ENCODE measurements around the gene MICAL2.

The MICAL2 gene

DNA sequence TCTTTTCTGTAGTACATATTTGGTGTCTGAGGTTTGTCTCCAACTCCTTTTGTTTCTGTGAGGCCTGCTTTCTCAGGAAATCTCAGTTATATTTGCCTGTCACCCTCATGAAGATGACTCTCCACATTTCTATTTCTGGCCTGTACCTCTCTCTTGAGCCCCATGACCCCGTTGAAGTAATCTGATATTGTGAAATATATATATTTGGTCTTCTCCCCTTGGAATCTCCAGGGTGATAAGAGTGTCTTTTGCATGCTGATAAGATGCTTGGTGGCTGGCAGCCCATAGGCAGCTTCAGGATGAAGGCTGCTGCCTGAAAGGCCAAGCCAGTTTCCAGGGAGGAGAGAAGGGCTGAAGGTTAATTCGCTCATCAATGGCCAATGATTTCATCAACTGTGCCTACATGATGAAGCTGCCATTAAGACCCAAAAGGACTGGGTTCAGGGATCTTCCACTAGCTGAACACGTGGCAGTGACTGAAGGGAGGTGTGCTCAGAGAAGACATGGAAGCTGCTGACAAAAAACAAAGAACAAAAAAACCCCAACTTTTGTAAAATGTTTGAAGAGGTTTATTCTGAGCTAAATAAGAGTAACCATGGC lies 67.4 kb downstream of the MICAL2 start:
- no peak for DNase-seq
- no peaks in the 10 kb centered on the region for H3K9me3 ChIP-seq (ENCODE audit: severe bottlenecking)
- TF ChIP-seq, protein P1, sequence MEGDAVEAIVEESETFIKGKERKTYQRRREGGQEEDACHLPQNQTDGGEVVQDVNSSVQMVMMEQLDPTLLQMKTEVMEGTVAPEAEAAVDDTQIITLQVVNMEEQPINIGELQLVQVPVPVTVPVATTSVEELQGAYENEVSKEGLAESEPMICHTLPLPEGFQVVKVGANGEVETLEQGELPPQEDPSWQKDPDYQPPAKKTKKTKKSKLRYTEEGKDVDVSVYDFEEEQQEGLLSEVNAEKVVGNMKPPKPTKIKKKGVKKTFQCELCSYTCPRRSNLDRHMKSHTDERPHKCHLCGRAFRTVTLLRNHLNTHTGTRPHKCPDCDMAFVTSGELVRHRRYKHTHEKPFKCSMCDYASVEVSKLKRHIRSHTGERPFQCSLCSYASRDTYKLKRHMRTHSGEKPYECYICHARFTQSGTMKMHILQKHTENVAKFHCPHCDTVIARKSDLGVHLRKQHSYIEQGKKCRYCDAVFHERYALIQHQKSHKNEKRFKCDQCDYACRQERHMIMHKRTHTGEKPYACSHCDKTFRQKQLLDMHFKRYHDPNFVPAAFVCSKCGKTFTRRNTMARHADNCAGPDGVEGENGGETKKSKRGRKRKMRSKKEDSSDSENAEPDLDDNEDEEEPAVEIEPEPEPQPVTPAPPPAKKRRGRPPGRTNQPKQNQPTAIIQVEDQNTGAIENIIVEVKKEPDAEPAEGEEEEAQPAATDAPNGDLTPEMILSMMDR (IDR thresholded peaks at IDR 0.05; ENCODE audit: low read depth, low read length): no peak
- no peaks in the 10 kb centered on the region for H3K36me3 ChIP-seq
- H3K27me3 ChIP-seq (ENCODE audit: insufficient read depth, low read depth, severe bottlenecking): no peaks in the 10 kb centered on the region
- H3K4me3 ChIP-seq (ENCODE audit: low read depth, low read length): no peak overlapping the region
- no peak overlapping the region for H3K27ac ChIP-seq

GRCh38 chr11:12179019-12179418 lies 68.6 kb downstream of the MICAL2 start:
- Histone ChIP-seq H3K27me3 (ENCODE audit: insufficient read depth, low read depth, severe bottlenecking) (no peaks in the 10 kb centered on the region), H3K4me3 (ENCODE audit: low read depth, low read length) (no peak overlapping the region), H3K27ac (no peak overlapping the region), H3K9me3 (ENCODE audit: severe bottlenecking) (no peaks in the 10 kb centered on the region), H3K36me3 (no peaks in the 10 kb centered on the region)
- TF ChIP-seq, protein P1 (IDR thresholded peaks at IDR 0.05; ENCODE audit: low read depth, low read length): no peak
- DNase-seq: peak; percentile 25

DNA sequence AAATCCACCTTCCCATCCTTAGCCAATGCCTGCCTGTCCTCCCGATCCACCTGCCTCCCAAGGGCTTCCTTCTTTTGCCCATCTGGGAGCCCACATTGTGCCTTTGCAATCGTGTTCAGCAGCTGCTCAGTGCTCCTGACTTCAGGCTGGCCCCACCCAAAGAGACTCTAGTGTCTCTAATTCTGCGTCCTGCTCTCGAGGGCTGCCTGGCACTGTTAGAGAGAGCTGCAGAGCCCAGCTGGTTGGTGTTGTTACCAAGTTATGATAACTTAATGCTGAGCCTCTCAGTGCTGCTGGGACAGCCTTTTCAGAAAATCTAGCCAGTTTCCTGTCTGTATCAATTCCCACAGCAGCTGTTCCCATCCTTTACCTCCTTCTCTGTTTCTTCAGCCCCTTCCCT lies 69.1 kb downstream of the MICAL2 start:
- H3K4me3 ChIP-seq (ENCODE audit: low read depth, low read length): no peak overlapping the region
- no peak for DNase-seq
- H3K27me3 ChIP-seq (ENCODE audit: insufficient read depth, low read depth, severe bottlenecking): no peaks in the 10 kb centered on the region
- TF ChIP-seq, protein P1 (IDR thresholded peaks at IDR 0.05; ENCODE audit: low read depth, low read length): no peak
- H3K27ac ChIP-seq: no peak overlapping the region
- H3K9me3 ChIP-seq (ENCODE audit: severe bottlenecking): no peaks in the 10 kb centered on the region
- H3K36me3 ChIP-seq: no peaks in the 10 kb centered on the region

- Histone ChIP-seq H3K27ac (no peak overlapping the region), H3K27me3 (ENCODE audit: insufficient read depth, low read depth, severe bottlenecking) (no peaks in the 10 kb centered on the region), H3K36me3 (no peaks in the 10 kb centered on the region), H3K9me3 (ENCODE audit: severe bottlenecking) (no peaks in the 10 kb centered on the region), H3K4me3 (ENCODE audit: low read depth, low read length) (no peak overlapping the region)
- no peak for DNase-seq
- TF ChIP-seq, protein P1 (IDR thresholded peaks at IDR 0.05; ENCODE audit: low read depth, low read length): no peak
Observed at GRCh38 chr11:12180257-12181205, 70.1 kb downstream of the MICAL2 start.

DNA sequence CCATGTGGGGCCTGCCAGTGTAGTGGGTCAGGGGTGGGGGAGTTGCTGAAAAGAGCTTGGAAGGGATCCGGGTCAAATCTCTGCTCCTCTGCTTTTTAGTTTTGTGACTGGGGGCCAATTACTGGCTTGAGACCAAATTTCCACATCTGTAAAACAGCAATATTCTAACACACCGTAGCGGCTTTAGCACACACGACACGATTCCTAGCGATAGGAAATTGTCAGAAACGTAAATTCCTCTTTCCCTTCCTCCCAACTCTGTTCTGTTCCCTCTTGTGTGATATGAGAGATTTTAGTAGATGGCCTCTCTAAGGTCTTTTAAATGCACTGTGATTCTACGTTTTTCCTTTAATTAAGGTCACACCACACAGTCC lies 71.9 kb downstream of the MICAL2 start:
- TF ChIP-seq, protein P1 (IDR thresholded peaks at IDR 0.05; ENCODE audit: low read depth, low read length): no peak
- H3K27ac ChIP-seq: no peak overlapping the region
- H3K27me3 ChIP-seq (ENCODE audit: insufficient read depth, low read depth, severe bottlenecking): no peaks in the 10 kb centered on the region
- H3K9me3 ChIP-seq (ENCODE audit: severe bottlenecking): no peaks in the 10 kb centered on the region
- no peak overlapping the region for H3K4me3 ChIP-seq (ENCODE audit: low read depth, low read length)
- no peak for DNase-seq
- H3K36me3 ChIP-seq: no peaks in the 10 kb centered on the region

All from WERI-Rb-1 (cell line).